ENCODE data around the gene PPP2R2C. TPM values are rescaled to one million over a fixed set of nuclear protein-coding genes. Genes with fewer than 3 reads are reported as not detected.

The PPP2R2C gene
- total RNA-seq, 1 experiment from 2014 or later = 26.7 TPM

GRCh38 chr4:6341696-6342095, 130.7 kb downstream of the PPP2R2C start:
- H3K9me3 ChIP-seq (ENCODE audit: control insufficient read depth, insufficient read depth, low read depth, low read length) = no peaks in the 10 kb centered on the region
- no peak overlapping the region for H3K4me3 ChIP-seq (ENCODE audit: low read depth in 2 of 2, low read length in 2 of 2)
- ATAC-seq (no peak), DNase-seq (ENCODE audit: low read depth, low spot score) (no peak)
- intact Hi-C loops (cut with micrococcal nuclease; ENCODE audit: unreplicated experiment) (no loop called here), in situ Hi-C loops (cut with HindIII; ENCODE audit: low pct_unique_long_range_greater_than_20kb, low sequenced_read_pairs) (no loop called here)
- peaks cover 33% of the 10 kb centered on the region for H3K4me1 ChIP-seq (ENCODE audit: control insufficient read depth, insufficient read depth, low read length)
- POLR2A ChIA-PET = interaction anchor here (0.7 kb wide), 1 partner anchor 99 kb away, joined by 3 read pairs; no protein-coding TSS in a partner anchor
- H3K36me3 ChIP-seq (ENCODE audit: control insufficient read depth, insufficient read depth, low read length) = no peaks in the 10 kb centered on the region
- CTCF ChIA-PET = no interaction called here
- TF ChIP-seq SIN3A (IDR thresholded peaks at IDR 0.05; ENCODE audit: borderline replicate concordance, insufficient read depth, low read depth, low read length) (no peak), POLR2AphosphoS5 (IDR thresholded peaks at IDR 0.05; ENCODE audit: low read depth, low read length) (no peak), REST (IDR thresholded peaks at IDR 0.05; ENCODE audit: insufficient read depth in 1 of 2, low read depth in 2 of 2, low read length in 1 of 2) (no peak), CTCF (IDR thresholded peaks at IDR 0.05) (no peak), TCF7L2 (IDR thresholded peaks at IDR 0.05; ENCODE audit: low read depth, low read length) (no peak)
- H3K27me3 ChIP-seq (ENCODE audit: control insufficient read depth, insufficient read depth, low read length) = no peaks in the 10 kb centered on the region
- no peak overlapping the region for H3K27ac ChIP-seq (ENCODE audit: low read length)
- BruUV-seq (replicated peaks) = no TSS peak

GRCh38 chr4:6340446-6341015, 131.9 kb downstream of the PPP2R2C start:
- BruUV-seq (replicated peaks) = no TSS peak
- in situ Hi-C loops (cut with HindIII; ENCODE audit: low pct_unique_long_range_greater_than_20kb, low sequenced_read_pairs) = no loop called here
- Histone ChIP-seq H3K27me3 (ENCODE audit: control insufficient read depth, insufficient read depth, low read length) (no peaks in the 10 kb centered on the region), H3K4me3 (ENCODE audit: low read depth in 2 of 2, low read length in 2 of 2) (no peak overlapping the region), H3K36me3 (ENCODE audit: control insufficient read depth, insufficient read depth, low read length) (no peaks in the 10 kb centered on the region), H3K9me3 (ENCODE audit: control insufficient read depth, insufficient read depth, low read depth, low read length) (no peaks in the 10 kb centered on the region), H3K27ac (ENCODE audit: low read length) (no peak overlapping the region), H3K4me1 (ENCODE audit: control insufficient read depth, insufficient read depth, low read length) (peaks cover 33% of the 10 kb centered on the region)
- no peak for DNase-seq (ENCODE audit: low read depth, low spot score)
- TF ChIP-seq POLR2AphosphoS5 (IDR thresholded peaks at IDR 0.05; ENCODE audit: low read depth, low read length) (no peak), CTCF (IDR thresholded peaks at IDR 0.05) (no peak), REST (IDR thresholded peaks at IDR 0.05; ENCODE audit: insufficient read depth in 1 of 2, low read depth in 2 of 2, low read length in 1 of 2) (no peak), TCF7L2 (IDR thresholded peaks at IDR 0.05; ENCODE audit: low read depth, low read length) (no peak), SIN3A (IDR thresholded peaks at IDR 0.05; ENCODE audit: borderline replicate concordance, insufficient read depth, low read depth, low read length) (no peak)
- POLR2A ChIA-PET = no interaction called here
- CTCF ChIA-PET = no interaction called here
- no peak for ATAC-seq
- intact Hi-C loops (cut with micrococcal nuclease; ENCODE audit: unreplicated experiment) = no loop called here
